MG63 (cell line): ENCODE data around the gene ZBP1. TPM values are rescaled to one million over a fixed set of nuclear protein-coding genes. Genes with fewer than 3 reads are reported as not detected.

Experiments used
- DNase-seq: peaks from one replicate; pipeline ENCODE4 v3.0.0-alpha.2; 2020
- H3K27me3 ChIP-seq: fragments of 250-450 bp; sonication (Bioruptor Pico); 2 replicates; pipeline ENCODE4 v1.5.1; 2020; ENCODE audit warnings: mild to moderate bottlenecking, moderate library complexity
- H3K36me3 ChIP-seq: fragments of 250-450 bp; sonication (Bioruptor Pico); 2 replicates; pipeline ENCODE4 v1.5.1; 2020; ENCODE audit warnings: mild to moderate bottlenecking, moderate library complexity
- H3K4me3 ChIP-seq: fragments of 250-450 bp; sonication (Bioruptor Pico); 2 replicates; pipeline ENCODE4 v1.5.1; 2020; ENCODE audit warnings: mild to moderate bottlenecking, moderate library complexity
- H3K9me3 ChIP-seq: fragments of 250-450 bp; sonication (Bioruptor Pico); 2 replicates; pipeline ENCODE4 v1.5.1; 2020; ENCODE audit warnings: mild to moderate bottlenecking, moderate library complexity
- total RNA-seq: library from RNA; depleted of rRNA; stranded (reverse); fragments of >200 nt; shearing (Covaris generic); gene quantifications from 2 replicates; pipeline ENCODE4 v1.2.3, GENCODE V29; 2014; ENCODE audit warnings: low replicate concordance

Gene ZBP1
- total RNA-seq, 1 experiment from 2014 or later, result not detected

- DNase-seq, result no peak
- Histone ChIP-seq H3K27me3 (peaks cover 34% of the 10 kb centered on the region), H3K4me3 (no peak overlapping the region), H3K36me3 (no peaks in the 10 kb centered on the region), H3K9me3 (no peaks in the 10 kb centered on the region)
Measured at GRCh38 chr20:57564951-57565642, 55.1 kb downstream of the ZBP1 start.

DNA sequence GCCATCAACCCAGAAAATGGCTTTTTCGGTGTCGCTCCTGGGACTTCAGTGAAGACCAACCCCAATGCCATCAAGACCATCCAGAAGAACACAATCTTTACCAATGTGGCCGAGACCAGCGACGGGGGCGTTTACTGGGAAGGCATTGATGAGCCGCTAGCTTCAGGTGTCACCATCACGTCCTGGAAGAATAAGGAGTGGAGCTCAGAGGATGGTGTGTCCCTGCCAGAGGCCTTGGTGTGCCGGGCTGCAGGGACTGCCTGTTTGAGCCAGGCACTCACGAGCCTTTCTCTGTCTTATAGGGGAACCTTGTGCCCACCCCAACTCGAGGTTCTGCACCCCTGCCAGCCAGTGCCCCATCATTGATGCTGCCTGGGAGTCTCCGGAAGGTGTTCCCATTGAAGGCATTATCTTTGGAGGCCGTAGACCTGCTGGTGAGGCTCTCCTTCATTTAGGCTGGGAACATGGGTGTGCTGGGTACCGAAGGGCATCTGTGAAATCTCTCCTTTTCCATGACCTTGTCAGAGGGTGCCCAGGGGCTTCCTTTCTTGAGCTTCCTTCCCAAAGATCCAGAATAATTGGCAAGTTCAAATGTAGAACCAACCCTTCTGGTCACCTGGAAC, 55.9 kb downstream of the ZBP1 start:
- Histone ChIP-seq H3K36me3 (no peaks in the 10 kb centered on the region), H3K4me3 (no peak overlapping the region), H3K9me3 (no peaks in the 10 kb centered on the region), H3K27me3 (peaks cover 42% of the 10 kb centered on the region)
- no peak for DNase-seq

DNA sequence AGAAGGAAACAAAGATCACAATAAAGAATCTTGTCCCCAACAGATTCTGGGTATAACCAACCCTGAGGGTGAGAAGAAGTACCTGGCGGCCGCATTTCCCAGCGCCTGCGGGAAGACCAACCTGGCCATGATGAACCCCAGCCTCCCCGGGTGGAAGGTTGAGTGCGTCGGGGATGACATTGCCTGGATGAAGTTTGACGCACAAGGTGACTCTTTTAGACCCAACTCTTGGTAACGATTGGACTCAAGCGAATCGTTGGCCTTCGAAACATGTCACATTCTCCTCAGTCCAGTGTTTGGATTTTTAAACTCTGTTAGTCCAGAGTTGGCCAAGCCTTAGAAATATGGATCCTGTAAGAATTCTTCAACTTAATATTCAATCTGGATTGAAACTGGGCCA, 56.7 kb downstream of the ZBP1 start:
- Histone ChIP-seq H3K9me3 (no peaks in the 10 kb centered on the region), H3K36me3 (no peaks in the 10 kb centered on the region), H3K27me3 (peaks cover 49% of the 10 kb centered on the region), H3K4me3 (no peak overlapping the region)
- no peak for DNase-seq

DNA sequence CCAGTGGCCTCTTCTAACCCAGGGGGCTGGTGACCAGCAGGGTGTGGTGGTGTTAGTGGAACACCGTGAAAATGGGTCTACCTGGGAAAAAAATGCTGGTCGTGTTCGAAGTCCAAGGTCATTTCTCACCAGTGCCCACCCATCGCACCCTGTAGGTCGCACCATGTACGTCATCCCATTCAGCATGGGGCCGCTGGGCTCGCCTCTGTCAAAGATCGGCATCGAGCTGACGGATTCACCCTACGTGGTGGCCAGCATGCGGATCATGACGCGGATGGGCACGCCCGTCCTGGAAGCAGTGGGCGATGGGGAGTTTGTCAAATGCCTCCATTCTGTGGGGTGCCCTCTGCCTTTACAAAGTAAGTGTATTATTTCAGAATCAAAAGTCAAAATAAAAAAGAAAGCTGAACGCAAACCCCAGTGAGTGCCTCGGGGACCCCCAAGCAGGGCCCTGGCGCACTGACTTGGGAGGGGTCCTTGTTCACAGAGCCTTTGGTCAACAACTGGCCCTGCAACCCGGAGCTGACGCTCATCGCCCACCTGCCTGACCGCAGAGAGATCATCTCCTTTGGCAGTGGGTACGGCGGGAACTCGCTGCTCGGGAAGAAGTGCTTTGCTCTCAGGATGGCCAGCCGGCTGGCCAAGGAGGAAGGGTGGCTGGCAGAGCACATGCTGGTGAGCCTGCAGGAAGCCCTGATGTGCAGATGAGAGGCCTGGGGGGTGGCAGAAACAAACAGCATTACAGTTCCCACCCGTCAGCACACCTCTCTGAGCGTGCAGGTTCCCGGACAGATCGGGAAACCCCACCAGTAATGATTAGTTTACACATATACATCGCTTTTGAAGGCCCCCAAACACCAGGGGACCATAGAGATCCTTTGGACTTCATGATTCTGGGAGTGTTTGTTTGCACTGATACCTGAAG, 57.4 kb downstream of the ZBP1 start:
- H3K36me3 ChIP-seq, result no peaks in the 10 kb centered on the region
- DNase-seq, result no peak
- H3K4me3 ChIP-seq, result no peak overlapping the region
- H3K9me3 ChIP-seq, result no peaks in the 10 kb centered on the region
- H3K27me3 ChIP-seq, result peaks cover 49% of the 10 kb centered on the region

DNA sequence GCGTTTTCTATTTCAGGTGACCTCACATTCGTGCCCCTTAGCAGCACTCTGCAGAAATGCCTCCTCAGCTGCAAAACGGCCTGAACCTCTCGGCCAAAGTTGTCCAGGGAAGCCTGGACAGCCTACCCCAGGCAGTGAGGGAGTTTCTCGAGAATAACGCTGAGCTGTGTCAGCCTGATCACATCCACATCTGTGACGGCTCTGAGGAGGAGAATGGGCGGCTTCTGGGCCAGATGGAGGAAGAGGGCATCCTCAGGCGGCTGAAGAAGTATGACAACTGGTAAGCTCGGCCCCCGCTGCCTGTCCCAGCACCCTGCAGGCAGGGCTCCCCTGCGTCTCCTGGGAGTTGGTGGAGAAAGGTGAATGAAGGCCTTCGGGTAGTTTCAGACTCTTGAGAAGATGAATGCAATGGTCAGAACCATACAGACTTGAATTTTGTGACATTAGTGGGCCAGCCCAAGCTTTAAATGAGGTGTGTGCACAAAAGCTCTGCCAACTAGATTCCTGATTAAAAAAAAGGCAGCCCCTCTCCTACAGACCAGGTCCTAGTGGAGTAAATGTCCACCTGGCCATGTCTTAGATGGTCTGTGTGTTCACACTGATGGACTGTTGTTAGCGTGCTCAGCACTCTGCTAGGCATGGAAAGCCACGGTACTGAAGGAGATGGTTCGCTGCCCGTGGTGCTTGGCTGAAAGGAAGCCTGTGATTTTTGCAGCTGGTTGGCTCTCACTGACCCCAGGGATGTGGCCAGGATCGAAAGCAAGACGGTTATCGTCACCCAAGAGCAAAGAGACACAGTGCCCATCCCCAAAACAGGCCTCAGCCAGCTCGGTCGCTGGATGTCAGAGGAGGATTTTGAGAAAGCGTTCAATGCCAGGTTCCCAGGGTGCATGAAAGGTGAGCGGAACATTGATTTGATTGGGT, 58.6 kb downstream of the ZBP1 start:
- H3K27me3 ChIP-seq, result peaks cover 53% of the 10 kb centered on the region
- no peak for DNase-seq

GRCh38 chr20:57560554-57561355, 59.5 kb downstream of the ZBP1 start, which contains the start of gene PCK1:
TSS of gene PCK1 (plus strand) at chr20:57561110. CDS start at chr20:57561412, 302 bp downstream.
- Histone ChIP-seq H3K27me3 (peaks cover 52% of the 10 kb centered on the region), H3K36me3 (no peaks in the 10 kb centered on the region), H3K4me3 (no peak within 1 kb of the TSS), H3K9me3 (no peaks in the 10 kb centered on the region)
- no peak for DNase-seq

More for the DNA sequence above, 58.6 kb downstream of the ZBP1 start:
- H3K9me3 ChIP-seq, result no peaks in the 10 kb centered on the region
- no peaks in the 10 kb centered on the region for H3K36me3 ChIP-seq
- H3K4me3 ChIP-seq, result no peak overlapping the region

DNA sequence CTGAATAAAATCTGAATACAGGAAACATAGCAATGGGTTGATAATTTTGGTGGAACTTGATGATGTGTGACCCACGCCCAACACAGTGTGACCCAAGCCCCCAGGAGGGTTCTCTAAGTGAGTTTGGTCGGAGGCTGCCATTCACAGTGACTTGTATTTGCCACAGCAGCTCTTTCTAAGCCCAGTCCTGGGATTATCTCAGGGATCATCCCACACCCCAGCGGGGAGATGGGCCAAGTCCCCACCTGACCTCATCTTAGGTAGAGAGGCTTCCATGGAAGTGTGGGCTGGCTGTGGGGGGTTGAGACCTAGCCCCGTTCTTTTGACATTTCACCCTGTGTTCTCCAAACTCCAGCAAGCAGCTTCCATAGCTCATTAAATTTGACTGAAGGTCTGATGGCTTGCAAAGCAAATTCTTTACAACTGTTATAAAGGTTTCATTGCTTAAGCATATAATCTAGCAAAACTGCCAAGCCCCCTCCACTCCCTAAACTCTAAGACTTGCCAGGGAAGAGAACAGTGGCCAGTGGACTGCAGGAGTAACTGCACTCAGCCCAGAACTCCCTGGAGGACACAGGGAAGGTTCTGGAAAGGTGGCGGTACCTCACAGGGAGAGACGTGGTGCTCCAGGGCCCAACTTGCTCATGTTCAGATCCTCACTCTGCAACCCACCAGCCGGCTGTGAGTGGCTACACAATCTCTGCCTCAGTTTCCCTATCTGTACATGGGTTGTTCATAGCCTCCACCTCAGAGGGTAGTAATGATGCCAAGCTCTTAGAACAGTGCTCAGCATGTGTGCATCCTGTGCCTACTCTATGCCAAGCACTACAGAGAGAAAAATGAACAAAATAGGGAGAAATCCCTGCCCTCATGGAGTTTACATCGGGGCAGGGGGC, 60.3 kb downstream of the ZBP1 start:
- H3K9me3 ChIP-seq, result no peaks in the 10 kb centered on the region
- H3K4me3 ChIP-seq, result no peak overlapping the region
- DNase-seq, result no peak
- no peaks in the 10 kb centered on the region for H3K36me3 ChIP-seq
- peaks cover 54% of the 10 kb centered on the region for H3K27me3 ChIP-seq

- Histone ChIP-seq H3K36me3 (no peaks in the 10 kb centered on the region), H3K4me3 (no peak overlapping the region), H3K9me3 (no peaks in the 10 kb centered on the region), H3K27me3 (peaks cover 54% of the 10 kb centered on the region)
- no peak for DNase-seq
Measured at GRCh38 chr20:57559289-57559634, 61.0 kb downstream of the ZBP1 start.

- Histone ChIP-seq H3K27me3 (peaks cover 57% of the 10 kb centered on the region), H3K4me3 (no peak overlapping the region), H3K36me3 (no peaks in the 10 kb centered on the region), H3K9me3 (no peaks in the 10 kb centered on the region)
- DNase-seq, result no peak
Measured at GRCh38 chr20:57558614-57559288, 61.5 kb downstream of the ZBP1 start.

- H3K27me3 ChIP-seq, result peaks cover 57% of the 10 kb centered on the region
- H3K9me3 ChIP-seq, result no peaks in the 10 kb centered on the region
- no peak overlapping the region for H3K4me3 ChIP-seq
- no peaks in the 10 kb centered on the region for H3K36me3 ChIP-seq
- DNase-seq, result no peak
Measured at GRCh38 chr20:57557926-57558613, 62.2 kb downstream of the ZBP1 start.

DNA sequence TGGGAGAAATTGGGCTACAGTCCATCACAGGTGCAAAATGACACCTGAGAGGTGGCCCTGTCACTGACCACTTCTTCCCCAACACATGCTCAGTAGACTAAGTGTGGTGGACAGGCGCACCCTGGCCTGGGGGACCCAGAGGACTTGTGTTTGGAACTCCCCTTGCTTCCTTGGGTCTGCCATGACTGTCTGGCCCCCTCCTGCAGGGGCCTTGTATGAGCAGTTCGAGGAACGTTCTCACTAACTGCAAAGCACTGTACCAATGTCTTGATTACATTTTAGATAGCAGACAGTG, 63.3 kb downstream of the ZBP1 start:
- DNase-seq, result no peak
- no peak overlapping the region for H3K4me3 ChIP-seq
- peaks cover 57% of the 10 kb centered on the region for H3K27me3 ChIP-seq
- H3K9me3 ChIP-seq, result no peaks in the 10 kb centered on the region
- H3K36me3 ChIP-seq, result no peaks in the 10 kb centered on the region

- DNase-seq, result no peak
- no peak overlapping the region for H3K4me3 ChIP-seq
- H3K36me3 ChIP-seq, result no peaks in the 10 kb centered on the region
- no peaks in the 10 kb centered on the region for H3K9me3 ChIP-seq
- peaks cover 57% of the 10 kb centered on the region for H3K27me3 ChIP-seq
Measured at GRCh38 chr20:57555457-57556184, 64.6 kb downstream of the ZBP1 start.
